Ramos (cell line): Measurements from ENCODE around the gene ITGB5.

Experiments used
- in situ Hi-C: fragments of 300-500 bp; cut with MboI; formaldehyde crosslinking; loops from one replicate; pipeline ENCODE4 v1.14.3; 2022; ENCODE audit warnings: low sequenced_read_pairs; ENCODE audit not compliant: unreplicated experiment

The ITGB5 gene

DNA sequence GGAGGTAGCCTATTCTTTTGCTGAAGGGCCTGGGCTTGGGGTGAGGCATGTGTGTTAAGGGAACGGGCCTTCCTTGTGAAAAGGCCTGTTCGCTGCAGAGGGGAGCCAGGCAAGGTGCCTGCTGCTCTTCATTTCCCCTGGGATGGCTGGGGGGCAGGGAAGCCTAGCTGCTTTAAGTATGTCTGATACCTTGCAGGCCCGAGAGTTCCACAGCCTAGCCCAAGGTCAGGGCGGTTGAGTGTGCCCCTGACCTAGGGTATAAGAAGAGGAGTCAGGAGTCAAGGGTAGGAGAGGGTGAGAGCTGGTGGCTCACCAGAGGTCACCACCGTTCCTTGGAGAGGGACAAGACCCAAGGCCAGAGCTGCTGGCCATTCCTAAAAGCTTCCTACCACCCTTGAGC is 110.3 kb downstream of the ITGB5 start:
- in situ Hi-C loops, result no loop called here

DNA sequence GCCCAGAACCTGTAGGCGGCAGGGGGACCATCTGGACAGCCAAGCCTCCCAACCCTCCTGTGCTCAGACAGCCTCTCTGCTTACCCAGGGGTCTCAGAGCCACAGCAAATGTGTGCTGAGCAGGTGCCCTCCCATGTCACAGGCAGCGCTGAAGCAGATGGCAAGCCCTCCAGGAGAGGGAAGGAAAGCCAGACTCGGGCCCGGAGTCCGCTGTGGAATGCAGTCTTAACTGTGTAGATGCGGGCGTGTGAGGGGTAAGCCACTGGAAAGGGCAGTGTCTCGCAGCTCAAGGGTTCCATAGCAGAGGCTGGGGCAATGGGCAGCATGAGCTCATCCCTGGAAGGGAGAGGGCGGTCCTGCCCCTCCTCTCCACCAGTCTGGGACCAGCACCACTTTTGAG is 111.3 kb downstream of the ITGB5 start:
- in situ Hi-C loops, result no loop called here

DNA sequence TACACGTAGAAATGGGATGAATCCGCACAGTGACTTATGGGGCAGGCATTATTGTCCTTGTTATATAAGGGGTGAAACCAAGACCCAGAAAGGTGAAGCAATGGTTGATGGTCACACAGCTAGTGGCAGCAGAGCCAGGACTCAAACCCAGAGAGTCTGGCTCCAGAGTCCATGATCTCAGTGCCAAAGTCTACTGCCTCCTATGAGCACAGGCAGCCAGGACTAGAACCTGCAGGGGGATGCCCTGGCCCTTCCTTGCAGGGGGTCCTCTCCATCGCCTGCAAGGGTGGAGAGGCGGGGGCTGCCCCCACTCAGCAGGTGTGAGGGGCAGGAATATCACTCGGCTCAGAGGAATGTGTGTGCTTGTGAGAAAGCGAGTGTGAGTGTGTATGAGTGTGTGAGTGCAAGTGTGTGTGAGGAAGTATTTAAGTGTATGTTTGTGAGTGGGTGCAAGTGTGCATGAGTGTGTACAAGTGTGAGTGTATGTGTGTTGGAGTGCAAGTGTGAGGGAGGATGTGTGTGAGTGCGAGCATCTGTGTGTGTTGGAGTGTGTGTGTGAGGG is 112.2 kb downstream of the ITGB5 start:
- in situ Hi-C loops, result loop anchor here (25.0 kb wide), 1 partner anchor 662 kb away; no protein-coding TSS in a partner anchor

DNA sequence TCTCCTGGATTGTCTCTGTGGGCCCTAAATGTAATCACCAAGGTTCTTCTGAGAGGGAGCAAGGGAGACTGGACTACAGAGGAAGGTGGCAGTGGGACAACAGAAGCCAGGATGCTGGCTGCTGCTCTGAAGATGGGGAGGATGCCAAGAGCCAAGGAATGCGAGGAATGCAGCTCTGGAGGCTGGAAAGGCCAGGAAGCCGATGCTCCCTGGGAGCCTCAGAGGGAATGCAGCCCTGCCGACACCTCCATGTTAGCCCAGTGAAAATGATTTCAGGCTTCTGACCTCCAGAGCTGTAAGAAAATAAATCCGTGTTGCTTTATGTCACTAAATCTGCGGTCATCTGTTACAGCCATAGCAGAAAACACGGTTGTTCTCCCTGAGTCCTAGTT is 112.8 kb downstream of the ITGB5 start:
- in situ Hi-C loops, result loop anchor here (25.0 kb wide), 1 partner anchor 663 kb away; no protein-coding TSS in a partner anchor

DNA sequence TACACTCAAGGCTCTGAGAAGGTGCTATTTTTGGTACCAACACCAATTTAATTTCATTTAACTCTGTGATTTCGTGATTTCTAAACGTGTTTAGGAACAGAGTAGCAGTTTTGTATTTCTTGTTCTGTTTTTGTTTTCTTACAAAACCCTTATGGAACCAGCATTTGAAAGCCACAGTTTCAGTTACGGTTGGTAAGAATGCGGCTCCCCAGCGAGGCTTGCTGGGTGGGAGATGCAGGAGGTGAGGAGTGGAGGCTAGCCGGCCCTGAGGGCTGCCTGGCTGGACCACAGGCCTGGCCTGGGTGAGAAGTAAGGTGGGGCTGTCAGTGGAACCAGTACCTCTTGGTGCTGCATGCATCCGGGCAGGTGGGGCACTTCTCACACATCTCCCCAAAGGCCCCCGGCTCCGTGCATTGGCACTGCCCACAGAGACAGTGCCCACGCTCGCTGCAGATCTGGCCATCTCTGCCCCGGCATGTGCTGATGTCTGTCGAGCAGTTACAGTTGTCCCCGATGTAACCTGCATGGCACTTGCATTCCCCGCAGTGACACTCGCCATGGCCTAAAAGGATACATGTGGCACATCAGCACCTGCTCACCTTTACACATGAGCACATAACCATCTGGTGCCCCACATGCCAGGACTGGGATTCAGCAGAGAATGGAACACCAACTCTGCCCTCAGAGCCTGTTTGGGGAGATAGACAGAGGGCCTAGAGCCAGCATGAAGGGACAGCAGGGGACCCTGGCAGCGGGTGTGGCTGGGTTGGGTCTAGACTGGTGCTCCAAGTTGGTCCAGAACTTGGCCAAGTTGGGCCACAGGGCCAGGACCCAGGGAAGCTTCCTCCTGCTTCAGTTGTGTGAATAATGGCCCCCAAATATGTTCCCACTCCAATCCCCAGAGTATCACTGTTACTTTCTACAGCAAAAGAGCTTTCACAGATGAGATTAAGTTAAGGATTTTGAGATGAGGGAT is 113.5 kb downstream of the ITGB5 start:
- in situ Hi-C loops, result loop anchor here (25.0 kb wide), 1 partner anchor 664 kb away; no protein-coding TSS in a partner anchor

DNA sequence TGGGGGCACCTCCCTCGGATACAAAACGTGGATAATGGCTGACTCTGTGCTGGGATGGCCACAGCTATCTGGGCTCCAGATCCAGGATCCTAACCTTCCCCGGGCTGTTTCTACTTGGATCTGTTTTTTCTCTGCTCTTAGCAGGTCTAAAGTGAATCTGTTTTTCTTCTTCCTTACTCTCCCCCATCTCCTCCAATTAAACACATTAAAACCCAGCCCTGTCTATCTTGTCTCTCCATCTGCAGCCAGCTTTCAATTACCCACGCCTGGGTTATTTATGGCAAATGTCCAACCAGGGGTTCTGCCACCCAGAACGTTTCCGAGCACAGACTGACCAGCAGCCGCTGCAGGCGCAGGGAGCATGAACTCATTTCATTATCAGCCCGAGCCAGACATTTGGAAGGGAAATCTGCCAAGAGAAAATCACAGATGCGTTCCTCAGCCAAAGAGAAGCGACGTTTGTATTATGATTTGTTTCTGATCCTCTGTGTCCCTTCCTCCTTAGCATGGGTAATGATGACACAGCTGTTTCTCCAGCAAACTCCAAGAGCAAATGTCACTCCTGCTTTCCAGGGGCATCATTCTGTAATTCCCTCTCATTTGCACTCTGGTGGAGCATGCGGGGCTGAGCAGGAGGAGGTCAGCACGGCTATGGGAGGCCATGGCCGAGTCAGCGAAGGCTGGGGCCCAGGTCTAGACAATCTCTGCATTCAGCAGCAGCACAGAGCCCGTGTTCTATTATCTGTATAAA is 114.9 kb downstream of the ITGB5 start:
- in situ Hi-C loops, result loop anchor here (25.0 kb wide), 1 partner anchor 665 kb away; no protein-coding TSS in a partner anchor

DNA sequence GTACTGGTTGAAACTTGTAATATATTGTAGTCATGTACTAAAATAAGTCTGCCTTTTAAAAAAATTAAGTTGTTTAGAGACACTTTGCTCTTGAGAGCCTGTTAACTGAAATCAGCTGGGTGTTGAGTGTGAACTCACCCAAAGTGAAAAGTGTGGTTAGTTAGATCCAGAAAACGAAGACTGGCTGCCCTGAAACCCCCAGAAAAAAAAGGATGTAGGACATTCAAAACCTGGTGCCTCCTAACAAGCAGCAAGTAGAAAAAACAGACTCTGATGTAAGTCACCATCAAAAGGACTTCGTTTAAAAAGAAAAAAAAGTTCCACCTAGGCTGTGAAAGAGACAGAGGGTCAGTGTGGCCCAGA is 116.1 kb downstream of the ITGB5 start:
- in situ Hi-C loops, result loop anchor here (25.0 kb wide), 1 partner anchor 666 kb away; no protein-coding TSS in a partner anchor

DNA sequence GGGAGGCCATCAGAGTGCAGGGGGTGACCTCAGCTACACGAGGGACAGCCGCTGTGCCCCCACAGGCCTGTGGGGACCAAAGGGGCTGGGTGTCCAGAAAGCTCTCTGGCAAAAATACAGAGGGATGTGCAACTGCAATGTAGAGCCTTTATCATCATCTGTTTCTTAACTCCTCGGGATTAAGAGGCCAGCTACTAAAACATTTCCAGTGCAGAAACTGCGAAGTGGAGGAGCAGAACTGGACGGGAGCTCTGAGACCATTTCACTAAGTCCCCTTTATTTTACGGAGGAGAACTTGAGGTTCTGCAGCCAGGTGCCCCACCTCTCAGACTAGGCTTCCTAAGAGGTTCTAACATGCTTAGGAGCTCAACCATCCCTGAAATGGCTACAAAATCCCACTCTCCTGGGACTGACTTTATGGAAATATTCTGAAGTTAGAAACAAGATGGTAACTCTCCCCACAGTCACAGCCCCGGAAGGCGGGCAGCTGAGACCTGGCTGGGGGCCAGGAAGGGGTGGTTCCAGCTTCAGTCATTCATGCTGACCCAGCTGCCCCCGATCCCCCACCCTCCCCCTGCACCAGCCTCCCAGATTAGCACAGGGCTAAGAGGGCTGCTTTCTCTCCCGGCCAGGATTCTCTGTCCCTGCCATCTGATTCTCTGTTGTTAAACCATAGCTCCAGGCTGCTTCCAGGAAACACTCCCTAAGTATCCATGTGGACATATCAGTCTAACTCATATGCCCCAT is 116.7 kb downstream of the ITGB5 start:
- in situ Hi-C loops, result loop anchor here (25.0 kb wide), 1 partner anchor 667 kb away; no protein-coding TSS in a partner anchor

DNA sequence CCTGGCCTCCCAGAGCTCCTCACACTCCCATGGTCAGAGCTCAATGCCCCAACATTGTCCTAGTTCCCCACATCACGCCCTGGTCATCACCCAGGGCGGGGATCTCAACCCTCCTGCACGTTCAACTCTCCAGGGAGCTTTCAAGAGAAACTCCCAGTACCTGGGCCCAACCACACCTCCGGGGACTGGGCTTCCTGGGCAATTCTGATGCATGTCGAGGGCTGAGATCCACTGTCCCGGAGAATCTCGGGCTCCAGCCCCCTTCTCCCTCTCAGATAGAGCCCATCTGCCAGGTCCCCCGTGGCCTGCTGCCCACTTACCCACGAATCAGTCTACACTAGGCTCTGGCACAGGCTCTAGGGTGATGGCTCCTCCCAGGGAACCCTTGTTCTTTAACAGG is 117.7 kb downstream of the ITGB5 start:
- in situ Hi-C loops, result loop anchor here (25.0 kb wide), 1 partner anchor 668 kb away; no protein-coding TSS in a partner anchor

DNA sequence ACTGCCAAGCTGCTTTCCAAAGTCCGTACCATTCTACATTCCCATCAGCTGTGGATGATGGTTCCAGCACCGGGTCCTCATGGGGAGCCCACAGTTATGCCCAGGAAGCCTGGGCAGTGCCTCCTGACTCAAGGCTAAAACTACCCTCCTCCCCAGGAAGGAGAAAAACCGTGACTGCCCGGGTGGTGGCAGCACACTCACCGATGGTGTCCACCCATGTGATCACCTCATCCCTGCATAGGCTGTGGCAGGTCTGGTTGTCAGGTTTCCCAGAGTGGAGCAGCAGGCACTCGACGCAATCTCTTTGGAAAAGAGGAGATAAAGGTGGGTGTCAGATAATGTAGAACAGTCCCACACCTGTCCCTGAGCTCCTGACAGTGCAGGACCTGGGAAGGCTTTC is 118.4 kb downstream of the ITGB5 start:
- in situ Hi-C loops, result loop anchor here (25.0 kb wide), 1 partner anchor 668 kb away; no protein-coding TSS in a partner anchor

DNA sequence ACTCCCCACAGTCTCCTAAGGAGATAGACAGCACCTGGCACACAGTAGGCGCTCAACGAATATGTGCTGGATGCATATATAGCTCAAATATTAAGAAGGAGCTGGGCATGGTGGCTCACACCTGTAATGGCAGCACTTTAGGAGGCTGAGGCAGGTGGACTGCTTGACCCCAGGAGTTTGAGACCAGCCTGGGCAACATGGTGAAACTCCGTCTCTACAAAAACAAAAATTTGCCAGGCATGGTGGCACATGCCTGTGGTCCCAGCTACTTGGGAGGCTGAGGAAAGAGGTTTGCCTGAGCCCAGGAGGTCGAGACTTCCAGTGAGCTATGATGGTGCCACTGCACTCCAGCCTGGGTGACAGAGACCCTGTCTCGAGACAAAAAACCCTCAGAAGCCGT is 119.5 kb downstream of the ITGB5 start:
- in situ Hi-C loops, result loop anchor here (25.0 kb wide), 1 partner anchor 670 kb away; no protein-coding TSS in a partner anchor

DNA sequence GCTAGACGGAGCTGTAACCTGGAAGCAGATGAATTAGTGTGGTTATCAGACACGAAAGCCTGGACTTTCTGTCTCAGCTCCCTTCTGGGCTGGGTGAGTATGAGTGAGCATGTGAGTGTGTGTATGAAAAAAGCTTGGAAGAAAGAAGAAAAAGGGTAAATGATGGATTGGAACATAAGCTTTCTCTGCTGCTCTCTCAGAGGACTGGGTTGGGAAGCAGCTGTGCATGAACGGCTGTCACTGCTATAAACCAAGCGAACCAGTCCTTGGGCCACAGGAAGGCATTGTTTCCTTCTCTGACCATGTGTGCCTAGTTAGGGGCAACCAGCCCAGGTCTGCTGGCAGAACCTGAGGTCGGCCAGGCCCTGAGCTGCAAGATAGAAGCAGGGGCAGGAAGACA is 119.9 kb downstream of the ITGB5 start:
- in situ Hi-C loops, result loop anchor here (25.0 kb wide), 1 partner anchor 670 kb away; no protein-coding TSS in a partner anchor

DNA sequence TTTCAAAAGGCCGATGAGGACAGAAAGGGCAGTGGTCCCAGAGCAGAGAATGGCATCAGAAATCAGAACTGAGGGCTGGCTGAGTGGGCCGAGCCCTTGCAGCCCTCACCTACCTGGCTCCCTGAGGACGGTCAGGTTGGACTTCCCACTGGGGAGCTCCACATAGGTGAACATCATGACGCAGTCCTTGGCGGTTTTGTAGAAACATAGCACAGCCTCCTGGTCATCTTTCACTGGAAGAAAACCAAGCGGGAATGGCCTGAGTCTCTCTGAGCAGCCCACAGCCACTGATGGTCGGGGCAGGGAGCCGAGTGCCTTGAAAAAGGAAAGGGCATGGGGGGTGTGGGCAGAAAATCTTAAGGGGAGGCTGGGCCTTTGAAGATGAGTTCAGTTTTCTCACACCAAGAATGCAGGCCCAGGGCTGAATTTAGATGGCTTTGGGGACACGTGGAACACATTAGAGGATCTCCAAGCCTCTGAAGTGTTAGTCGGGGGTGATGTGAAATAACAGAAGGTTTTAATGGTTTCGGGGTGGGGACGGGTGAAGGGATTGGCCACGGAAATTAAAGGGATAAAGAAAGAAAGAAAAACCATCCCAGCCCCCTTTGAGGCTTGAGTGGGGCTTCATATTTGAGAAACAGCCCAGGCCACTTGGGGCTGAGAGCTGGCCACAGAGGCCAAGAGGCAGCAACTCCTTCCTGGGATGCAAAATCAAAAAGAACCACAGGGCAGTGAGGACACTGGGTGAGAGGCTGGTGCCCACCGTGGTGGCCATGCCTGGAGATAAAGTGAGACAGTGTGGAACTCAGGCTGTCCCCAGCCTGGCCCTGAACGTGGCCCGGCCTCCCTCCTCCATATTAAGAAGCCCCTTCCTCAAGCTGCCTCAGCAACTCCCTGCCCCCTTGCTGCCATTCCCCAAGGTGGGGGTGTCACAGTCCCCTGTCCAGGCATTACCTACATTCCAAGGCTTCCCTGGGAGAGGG is 120.8 kb downstream of the ITGB5 start:
- in situ Hi-C loops, result loop anchor here (25.0 kb wide), 1 partner anchor 671 kb away; no protein-coding TSS in a partner anchor

DNA sequence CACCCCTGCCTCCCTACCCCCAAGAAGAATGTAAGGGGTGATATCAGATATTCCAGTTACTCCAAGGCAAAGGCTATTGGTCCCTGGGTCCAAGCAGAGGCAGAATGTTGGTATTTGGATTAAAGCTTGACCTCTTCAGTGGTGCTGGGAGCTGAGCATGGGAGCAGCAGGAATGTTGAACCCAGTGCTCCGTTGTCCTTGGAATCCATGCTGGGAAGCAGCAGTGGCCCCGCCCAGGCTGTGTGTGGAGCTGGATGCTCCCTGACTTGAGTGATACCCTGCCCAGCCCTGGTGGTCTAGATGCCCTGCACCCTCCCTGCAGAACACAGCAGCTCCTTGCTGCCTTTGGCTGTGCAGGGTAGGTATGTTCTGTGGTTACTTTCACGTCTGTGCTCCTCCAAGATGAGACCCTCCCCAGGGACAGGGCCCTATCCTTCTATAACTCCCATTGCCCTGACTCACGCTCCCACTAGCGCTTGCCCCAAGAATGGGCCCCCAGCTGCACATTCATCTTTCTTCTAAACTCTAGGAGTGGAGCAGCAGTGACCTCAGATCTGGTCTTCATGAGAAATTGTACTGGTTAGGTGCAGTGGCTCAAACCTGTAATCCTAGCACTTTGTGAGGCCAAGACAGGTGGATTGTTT is 121.8 kb downstream of the ITGB5 start:
- in situ Hi-C loops, result loop anchor here (25.0 kb wide), 1 partner anchor 672 kb away; no protein-coding TSS in a partner anchor

DNA sequence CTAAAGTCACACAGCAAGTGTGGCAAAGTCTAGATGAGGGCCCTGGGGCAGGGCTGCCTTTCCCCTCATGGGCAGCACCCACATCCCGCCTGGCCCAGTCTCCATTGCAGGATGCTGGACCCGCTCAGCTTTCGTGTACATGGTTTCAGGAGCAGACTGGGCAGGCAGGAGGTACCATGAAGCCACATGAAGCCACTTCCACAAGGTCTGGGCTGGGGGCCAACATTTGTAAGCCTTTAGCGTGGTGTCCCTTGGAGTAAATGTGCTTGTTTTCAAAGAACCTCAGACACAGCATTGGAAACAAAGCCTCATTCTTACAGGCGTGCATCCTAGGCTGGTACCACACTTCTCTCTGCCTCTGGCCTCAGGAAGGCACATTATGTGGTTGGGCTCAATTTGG is 122.4 kb downstream of the ITGB5 start:
- in situ Hi-C loops, result loop anchor here (5.0 to 25.0 kb wide), 2 partner anchors 138 to 673 kb away; no protein-coding TSS in a partner anchor

DNA sequence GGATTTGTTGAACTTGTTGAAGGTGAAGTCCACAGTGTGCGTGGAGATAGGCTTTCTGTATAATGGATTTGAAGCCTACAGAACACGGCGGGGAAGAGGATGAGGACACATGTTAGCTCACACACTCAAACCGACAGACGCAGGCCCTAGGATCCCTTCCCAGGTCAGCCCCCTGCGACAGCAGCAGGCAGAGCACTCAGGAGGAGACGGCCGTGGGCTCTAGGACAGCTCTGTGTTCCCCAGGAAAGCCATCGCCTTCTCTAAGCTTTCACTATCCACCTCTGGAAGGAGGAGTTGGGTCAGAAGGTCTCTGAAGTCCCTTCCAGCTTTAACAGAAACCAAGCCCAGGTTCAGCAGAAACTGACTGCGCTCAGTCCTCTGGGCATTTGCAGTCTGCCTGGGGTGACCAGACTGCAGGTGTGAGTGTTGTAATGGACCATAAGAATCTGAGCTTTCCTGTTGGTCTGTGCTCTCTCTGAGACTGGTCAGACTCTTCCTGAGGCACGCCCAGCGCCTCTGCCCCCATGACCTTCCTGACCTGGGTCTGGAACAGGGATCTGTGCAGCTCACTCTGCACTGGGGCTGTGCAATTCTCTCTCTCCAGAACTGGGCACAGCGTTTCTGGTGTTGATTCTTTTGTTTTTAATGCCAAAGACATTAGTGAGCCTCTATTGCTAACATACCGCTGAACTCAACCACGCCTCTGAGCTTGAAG is 123.4 kb downstream of the ITGB5 start:
- in situ Hi-C loops, result loop anchor here (5.0 to 25.0 kb wide), 2 partner anchors 138 to 674 kb away; no protein-coding TSS in a partner anchor

DNA sequence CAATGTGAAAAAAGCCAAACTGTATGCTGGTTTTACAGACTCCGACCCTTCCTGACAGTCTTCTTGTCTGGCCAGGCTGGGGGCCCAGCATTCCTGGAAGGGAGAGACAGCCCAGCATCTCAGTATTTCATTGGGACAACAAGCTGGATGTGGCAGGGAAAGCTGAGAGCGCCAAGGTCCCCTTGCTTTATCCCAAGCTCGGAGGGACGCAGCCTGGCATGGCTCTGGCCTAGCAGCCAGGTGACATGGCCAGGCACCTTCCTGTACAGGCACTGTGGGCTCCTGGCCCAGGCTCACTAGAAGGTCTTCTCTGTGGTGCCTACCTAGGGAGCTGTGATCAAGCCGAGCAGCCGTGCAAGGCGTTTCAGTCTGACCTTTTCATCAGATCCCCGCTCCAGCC is 124.0 kb downstream of the ITGB5 start:
- in situ Hi-C loops, result loop anchor here (5.0 to 25.0 kb wide), 2 partner anchors 139 to 674 kb away; no protein-coding TSS in a partner anchor
